ENCODE results near the gene EPB41L1.

Gene EPB41L1

GRCh38 chr20:36170542-36171215 is 16.1 kb downstream of the EPB41L1 start:
- TF ChIP-seq CTCF (IDR thresholded peaks at IDR 0.05; ENCODE audit: borderline replicate concordance, control extremely low read depth, extremely low read depth, insufficient read depth, missing control alignments), result no peak
- in situ Hi-C loops (cut with MboI; ENCODE audit: low sequenced_read_pairs, unreplicated experiment), result no loop called here
- DNase-seq (ENCODE audit: low spot score), result no peak

GRCh38 chr20:36173451-36173933 is 19.0 kb downstream of the EPB41L1 start:
- no peak for DNase-seq (ENCODE audit: low spot score)
- TF ChIP-seq CTCF (IDR thresholded peaks at IDR 0.05; ENCODE audit: borderline replicate concordance, control extremely low read depth, extremely low read depth, insufficient read depth, missing control alignments), result no peak

GRCh38 chr20:36175016-36175415 is 20.5 kb downstream of the EPB41L1 start:
- no peak for DNase-seq (ENCODE audit: low spot score)
- in situ Hi-C loops (cut with MboI; ENCODE audit: low sequenced_read_pairs, unreplicated experiment), result no loop called here
- TF ChIP-seq CTCF (IDR thresholded peaks at IDR 0.05; ENCODE audit: borderline replicate concordance, control extremely low read depth, extremely low read depth, insufficient read depth, missing control alignments), result no peak

More at GRCh38 chr20:36173451-36173933, 19.0 kb downstream of the EPB41L1 start:
- in situ Hi-C loops (cut with MboI; ENCODE audit: low sequenced_read_pairs, unreplicated experiment), result no loop called here

GRCh38 chr20:36175475-36175995 is 21.0 kb downstream of the EPB41L1 start:
- TF ChIP-seq CTCF (IDR thresholded peaks at IDR 0.05; ENCODE audit: borderline replicate concordance, control extremely low read depth, extremely low read depth, insufficient read depth, missing control alignments), result no peak
- DNase-seq (ENCODE audit: low spot score), result no peak
- in situ Hi-C loops (cut with MboI; ENCODE audit: low sequenced_read_pairs, unreplicated experiment), result no loop called here

- no peak for TF ChIP-seq CTCF (IDR thresholded peaks at IDR 0.05; ENCODE audit: borderline replicate concordance, control extremely low read depth, extremely low read depth, insufficient read depth, missing control alignments)
- DNase-seq (ENCODE audit: low spot score), result no peak
- in situ Hi-C loops (cut with MboI; ENCODE audit: low sequenced_read_pairs, unreplicated experiment), result no loop called here
These were observed 23.2 kb downstream of the EPB41L1 start for GRCh38 chr20:36177716-36178115.

- no peak for TF ChIP-seq CTCF (IDR thresholded peaks at IDR 0.05; ENCODE audit: borderline replicate concordance, control extremely low read depth, extremely low read depth, insufficient read depth, missing control alignments)
- DNase-seq (ENCODE audit: low spot score), result no peak
- in situ Hi-C loops (cut with MboI; ENCODE audit: low sequenced_read_pairs, unreplicated experiment), result no loop called here
These were observed 24.8 kb downstream of the EPB41L1 start for GRCh38 chr20:36179170-36179945.
